Chondrocyte (in vitro differentiated cells): ENCODE measurements around the gene FAM184A. TPM values are rescaled to one million over a fixed set of nuclear protein-coding genes. Genes with fewer than 3 reads are reported as not detected.

Source experiments
- DNase-seq: peaks from one replicate; pipeline ENCODE4 v3.0.0; 2021; ENCODE audit warnings: mixed read lengths, low spot score
- H3K27ac Mint-ChIP-seq: one replicate; pipeline ENCODE4 v1.8.0; 2021; ENCODE audit warnings: mild to moderate bottlenecking, moderate library complexity, mixed read lengths; ENCODE audit not compliant: unreplicated experiment
- H3K27me3 Mint-ChIP-seq: 2 replicates; pipeline ENCODE4 v1.8.0; 2021; ENCODE audit warnings: low read depth, mixed read lengths
- H3K36me3 Mint-ChIP-seq: 2 replicates; pipeline ENCODE4 v1.8.0; 2021; ENCODE audit warnings: low read depth, mixed read lengths
- H3K4me1 Mint-ChIP-seq: 2 replicates; pipeline ENCODE4 v1.8.0; 2021; ENCODE audit warnings: low read depth, mild to moderate bottlenecking, mixed read lengths
- H3K4me3 Mint-ChIP-seq: one replicate; pipeline ENCODE4 v1.8.0; 2021; ENCODE audit warnings: mild to moderate bottlenecking, moderate library complexity, mixed read lengths; ENCODE audit not compliant: unreplicated experiment
- H3K9me3 Mint-ChIP-seq: 2 replicates; pipeline ENCODE4 v1.8.0; 2021; ENCODE audit warnings: low read depth, mixed read lengths
- CTCF ChIP-seq: fragments of 200-600 bp; sonication (generic); IDR thresholded peaks from 2 replicates; pipeline ENCODE4 v1.5.0; 2021; ENCODE audit warnings: antibody characterized with exemption, mild to moderate bottlenecking, moderate library complexity
- total RNA-seq: library from RNA; stranded (reverse); gene quantifications from 3 replicates; pipeline ENCODE4 v1.2.1, GENCODE V29; 2021

FAM184A gene
- total RNA-seq, 1 donor from 2014 or later, result 0.52 TPM

GRCh38 chr6:119065955-119066354 is 12.5 kb downstream of the FAM184A start:
- no peaks in the 10 kb centered on the region for H3K36me3 Mint-ChIP-seq
- H3K27me3 Mint-ChIP-seq, result peaks cover 2% of the 10 kb centered on the region
- H3K27ac Mint-ChIP-seq, result no peak overlapping the region
- TF ChIP-seq CTCF, result no peak
- no peak overlapping the region for H3K4me3 Mint-ChIP-seq
- no peaks in the 10 kb centered on the region for H3K9me3 Mint-ChIP-seq
- no peak for DNase-seq
- no peaks in the 10 kb centered on the region for H3K4me1 Mint-ChIP-seq

GRCh38 chr6:119065382-119065781 is 13.1 kb downstream of the FAM184A start:
- no peaks in the 10 kb centered on the region for H3K36me3 Mint-ChIP-seq
- no peak for DNase-seq
- H3K27me3 Mint-ChIP-seq, result peaks cover 2% of the 10 kb centered on the region
- no peak overlapping the region for H3K4me3 Mint-ChIP-seq
- TF ChIP-seq CTCF, result no peak
- H3K4me1 Mint-ChIP-seq, result no peaks in the 10 kb centered on the region
- H3K9me3 Mint-ChIP-seq, result no peaks in the 10 kb centered on the region
- no peak overlapping the region for H3K27ac Mint-ChIP-seq

- no peak for DNase-seq
- no peaks in the 10 kb centered on the region for H3K9me3 Mint-ChIP-seq
- TF ChIP-seq CTCF, result no peak
- H3K4me1 Mint-ChIP-seq, result no peaks in the 10 kb centered on the region
- no peaks in the 10 kb centered on the region for H3K36me3 Mint-ChIP-seq
- H3K27ac Mint-ChIP-seq, result no peak overlapping the region
- H3K4me3 Mint-ChIP-seq, result no peak overlapping the region
- peaks cover 2% of the 10 kb centered on the region for H3K27me3 Mint-ChIP-seq
Measured at GRCh38 chr6:119063491-119063890, 15.0 kb downstream of the FAM184A start.

GRCh38 chr6:119061215-119061614 is 17.2 kb downstream of the FAM184A start:
- H3K36me3 Mint-ChIP-seq, result no peaks in the 10 kb centered on the region
- no peak for DNase-seq
- no peak overlapping the region for H3K27ac Mint-ChIP-seq
- no peak overlapping the region for H3K4me3 Mint-ChIP-seq
- no peaks in the 10 kb centered on the region for H3K4me1 Mint-ChIP-seq
- H3K27me3 Mint-ChIP-seq, result no peaks in the 10 kb centered on the region
- H3K9me3 Mint-ChIP-seq, result no peaks in the 10 kb centered on the region
- TF ChIP-seq CTCF, result no peak

- peaks cover 5% of the 10 kb centered on the region for H3K9me3 Mint-ChIP-seq
- no peaks in the 10 kb centered on the region for H3K27me3 Mint-ChIP-seq
- no peaks in the 10 kb centered on the region for H3K36me3 Mint-ChIP-seq
- H3K4me3 Mint-ChIP-seq, result no peak overlapping the region
- H3K4me1 Mint-ChIP-seq, result no peaks in the 10 kb centered on the region
- no peak overlapping the region for H3K27ac Mint-ChIP-seq
- TF ChIP-seq CTCF, result no peak
- DNase-seq, result no peak
Measured at GRCh38 chr6:119060255-119060907, 18.1 kb downstream of the FAM184A start.
